ENCODE data around the gene EP400.

EP400 gene

DNA sequence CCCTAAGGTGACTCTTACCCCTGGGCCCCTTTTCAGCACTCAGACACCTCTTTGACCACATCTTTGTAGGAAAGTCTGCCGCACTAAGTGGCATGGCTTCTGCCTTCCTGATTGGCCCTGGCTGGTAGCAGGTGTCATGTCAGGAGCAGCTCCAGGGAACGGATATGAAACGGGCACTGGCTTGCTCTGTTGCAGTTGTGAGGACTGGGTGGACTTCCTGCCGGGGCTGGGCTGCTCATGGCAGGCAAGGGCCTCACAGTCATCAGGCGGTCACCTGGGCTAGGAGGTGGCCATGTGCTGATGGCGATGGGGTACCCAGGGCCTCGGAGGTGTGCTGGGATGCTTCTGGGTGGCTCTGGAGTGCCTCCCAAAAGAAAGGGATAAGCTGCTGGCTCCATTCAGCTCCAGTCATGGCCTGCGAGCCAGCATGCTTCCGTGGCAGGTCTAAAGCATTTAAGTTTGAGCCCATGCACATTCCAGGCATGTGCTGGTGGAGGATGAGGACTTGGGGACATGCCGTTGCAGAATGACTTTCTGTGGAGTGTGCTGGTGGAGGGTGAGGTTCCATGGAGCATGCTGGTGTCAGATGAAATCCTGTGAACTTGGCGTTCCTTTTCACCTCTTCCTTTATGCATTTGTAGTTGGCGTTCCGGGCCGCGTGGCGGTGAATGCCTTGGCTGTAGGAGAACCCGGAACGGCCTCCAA, 77.2 kb downstream of the EP400 start:
- no peak overlapping the region for H3K4me3 ChIP-seq
- no peak overlapping the region for H3K27ac ChIP-seq
- DNase-seq (ENCODE audit: low read depth, low spot score) = no peak
- peaks cover 68% of the 10 kb centered on the region for H3K36me3 ChIP-seq (ENCODE audit: insufficient read depth, low read length)
- H3K9me3 ChIP-seq (ENCODE audit: low read depth, low read length) = no peaks in the 10 kb centered on the region
- no peak for TF ChIP-seq EZH2 (IDR thresholded peaks at IDR 0.05)
- no peak for TF ChIP-seq POLR2AphosphoS5 (IDR thresholded peaks at IDR 0.05; ENCODE audit: borderline replicate concordance, low read depth, low read length)
- no peak for TF ChIP-seq FOXP2 (optimal IDR thresholded peaks at IDR 0.05; ENCODE audit: control extremely low read depth, extremely low read length, insufficient read depth)
- H3K9ac ChIP-seq (ENCODE audit: insufficient read length) = no peak overlapping the region

DNA sequence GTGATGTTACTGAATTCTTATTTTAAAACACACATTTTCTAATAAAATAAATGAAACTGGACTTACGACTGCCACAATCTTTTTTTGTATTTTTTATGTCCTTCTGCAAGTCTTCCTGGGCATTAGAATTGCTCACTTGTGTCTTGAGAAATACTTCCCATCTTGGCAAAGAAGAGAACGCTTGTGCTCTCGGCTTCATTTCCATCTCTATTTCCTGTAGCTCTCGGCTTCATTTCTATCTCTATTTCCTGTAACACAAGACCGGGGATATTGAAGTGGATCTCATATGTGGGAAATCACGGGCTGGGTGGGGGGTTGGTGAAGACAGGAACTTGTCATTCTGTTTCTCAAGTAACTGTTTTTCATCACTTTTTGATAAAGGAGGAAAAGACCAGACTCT, 77.9 kb downstream of the EP400 start:
- peaks cover 72% of the 10 kb centered on the region for H3K36me3 ChIP-seq (ENCODE audit: insufficient read depth, low read length)
- TF ChIP-seq POLR2AphosphoS5 (IDR thresholded peaks at IDR 0.05; ENCODE audit: borderline replicate concordance, low read depth, low read length) (no peak), EZH2 (IDR thresholded peaks at IDR 0.05) (no peak), FOXP2 (optimal IDR thresholded peaks at IDR 0.05; ENCODE audit: control extremely low read depth, extremely low read length, insufficient read depth) (no peak)
- no peak overlapping the region for H3K4me3 ChIP-seq
- no peak overlapping the region for H3K27ac ChIP-seq
- no peak for DNase-seq (ENCODE audit: low read depth, low spot score)
- no peaks in the 10 kb centered on the region for H3K9me3 ChIP-seq (ENCODE audit: low read depth, low read length)
- no peak overlapping the region for H3K9ac ChIP-seq (ENCODE audit: insufficient read length)

DNA sequence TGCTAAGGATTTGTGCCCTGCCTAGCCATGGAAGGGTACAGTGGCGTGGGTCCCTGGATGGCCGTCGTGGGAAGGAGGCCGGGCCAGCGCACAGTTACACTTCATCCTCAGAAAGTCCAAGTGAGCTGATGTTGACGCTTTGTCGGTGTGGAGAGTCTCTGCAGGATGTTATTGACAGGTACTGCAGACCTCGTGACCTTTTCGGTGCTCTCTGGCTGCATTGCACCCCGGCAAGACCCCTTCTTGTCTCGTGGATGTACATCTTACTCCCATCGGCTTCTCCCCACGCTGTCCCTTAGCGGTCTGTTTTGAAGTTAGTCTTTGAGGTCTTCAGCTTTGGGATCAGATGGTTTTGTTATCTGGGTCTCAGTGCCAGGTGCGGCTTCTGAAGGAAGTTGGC, 78.4 kb downstream of the EP400 start:
- H3K9ac ChIP-seq (ENCODE audit: insufficient read length) = no peak overlapping the region
- peaks cover 72% of the 10 kb centered on the region for H3K36me3 ChIP-seq (ENCODE audit: insufficient read depth, low read length)
- no peak overlapping the region for H3K27ac ChIP-seq
- DNase-seq (ENCODE audit: low read depth, low spot score) = no peak
- no peaks in the 10 kb centered on the region for H3K9me3 ChIP-seq (ENCODE audit: low read depth, low read length)
- TF ChIP-seq POLR2AphosphoS5 (IDR thresholded peaks at IDR 0.05; ENCODE audit: borderline replicate concordance, low read depth, low read length) = no peak
- TF ChIP-seq FOXP2 (optimal IDR thresholded peaks at IDR 0.05; ENCODE audit: control extremely low read depth, extremely low read length, insufficient read depth) = no peak
- no peak for TF ChIP-seq EZH2 (IDR thresholded peaks at IDR 0.05)
- no peak overlapping the region for H3K4me3 ChIP-seq

DNA sequence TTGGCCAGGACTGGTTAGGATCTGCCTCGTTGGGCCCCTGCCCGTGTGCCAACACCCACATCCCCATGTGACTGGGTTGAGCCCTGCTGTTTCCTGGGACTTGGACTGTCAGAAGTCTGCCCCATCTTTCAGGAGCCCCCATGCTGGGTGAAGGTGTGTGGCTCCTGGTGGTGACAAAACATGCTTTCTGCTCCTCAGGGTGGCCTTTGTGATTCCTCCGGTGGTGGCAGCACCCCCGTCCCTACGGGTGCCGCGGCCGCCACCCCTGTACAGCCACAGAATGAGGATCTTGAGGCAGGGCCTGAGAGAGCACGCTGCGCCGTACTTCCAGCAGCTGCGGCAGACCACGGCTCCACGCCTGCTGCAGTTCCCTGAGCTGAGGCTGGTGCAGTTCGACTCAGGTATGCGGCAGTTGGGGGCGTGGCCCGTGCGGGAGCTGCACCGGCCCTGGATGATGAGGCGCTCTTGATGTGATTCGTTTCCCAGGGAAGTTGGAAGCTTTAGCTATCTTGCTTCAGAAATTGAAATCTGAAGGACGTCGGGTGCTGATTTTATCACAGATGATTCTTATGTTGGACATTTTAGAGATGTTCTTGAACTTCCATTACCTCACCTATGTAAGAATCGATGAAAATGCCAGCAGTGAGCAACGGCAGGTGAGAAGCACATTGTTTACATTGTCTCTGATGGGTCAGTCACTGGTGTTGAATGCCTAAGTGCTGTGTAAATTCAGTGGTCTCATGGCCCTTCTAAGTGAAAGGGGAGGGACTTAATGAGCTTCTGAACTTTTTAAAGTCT, 80.0 kb downstream of the EP400 start:
- Histone ChIP-seq H3K27ac (no peak overlapping the region), H3K36me3 (ENCODE audit: insufficient read depth, low read length) (peaks cover 65% of the 10 kb centered on the region), H3K9ac (ENCODE audit: insufficient read length) (no peak overlapping the region), H3K4me3 (no peak overlapping the region), H3K9me3 (ENCODE audit: low read depth, low read length) (no peaks in the 10 kb centered on the region)
- DNase-seq (ENCODE audit: low read depth, low spot score) = no peak
- TF ChIP-seq POLR2AphosphoS5 (IDR thresholded peaks at IDR 0.05; ENCODE audit: borderline replicate concordance, low read depth, low read length) (no peak), EZH2 (IDR thresholded peaks at IDR 0.05) (no peak), FOXP2 (optimal IDR thresholded peaks at IDR 0.05; ENCODE audit: control extremely low read depth, extremely low read length, insufficient read depth) (no peak)

- TF ChIP-seq EZH2 (IDR thresholded peaks at IDR 0.05) (no peak), POLR2AphosphoS5 (IDR thresholded peaks at IDR 0.05; ENCODE audit: borderline replicate concordance, low read depth, low read length) (no peak), FOXP2 (optimal IDR thresholded peaks at IDR 0.05; ENCODE audit: control extremely low read depth, extremely low read length, insufficient read depth) (no peak)
- Histone ChIP-seq H3K9me3 (ENCODE audit: low read depth, low read length) (no peaks in the 10 kb centered on the region), H3K9ac (ENCODE audit: insufficient read length) (no peak overlapping the region), H3K27ac (no peak overlapping the region), H3K4me3 (no peak overlapping the region), H3K36me3 (ENCODE audit: insufficient read depth, low read length) (peaks cover 64% of the 10 kb centered on the region)
- no peak for DNase-seq (ENCODE audit: low read depth, low spot score)
Observed at GRCh38 chr12:132030367-132031038, 80.8 kb downstream of the EP400 start.

DNA sequence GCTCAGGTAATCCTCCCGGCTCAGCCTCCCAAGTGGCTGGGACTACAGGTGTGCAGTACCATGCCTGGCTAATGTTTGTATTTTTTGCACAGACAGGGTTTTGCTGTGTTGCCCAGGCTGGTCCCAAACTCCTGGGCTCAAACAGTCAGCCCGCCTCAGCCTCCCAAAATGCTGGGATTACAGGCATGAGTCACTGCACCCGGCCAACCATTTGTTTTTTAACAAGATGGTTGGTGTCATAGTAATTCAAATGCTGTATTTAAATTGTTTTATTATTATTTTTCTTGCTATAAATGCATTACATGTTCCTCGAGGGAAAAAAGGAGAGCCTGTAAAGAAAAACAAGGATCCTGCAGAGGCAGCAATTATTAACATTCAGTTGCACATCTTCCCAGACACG, 83.9 kb downstream of the EP400 start:
- no peak overlapping the region for H3K9ac ChIP-seq (ENCODE audit: insufficient read length)
- H3K4me3 ChIP-seq = no peak overlapping the region
- DNase-seq (ENCODE audit: low read depth, low spot score) = no peak
- TF ChIP-seq EZH2 (IDR thresholded peaks at IDR 0.05) = no peak
- no peak for TF ChIP-seq POLR2AphosphoS5 (IDR thresholded peaks at IDR 0.05; ENCODE audit: borderline replicate concordance, low read depth, low read length)
- TF ChIP-seq FOXP2 (optimal IDR thresholded peaks at IDR 0.05; ENCODE audit: control extremely low read depth, extremely low read length, insufficient read depth) = no peak
- H3K27ac ChIP-seq = no peak overlapping the region
- H3K36me3 ChIP-seq (ENCODE audit: insufficient read depth, low read length) = peaks cover 56% of the 10 kb centered on the region
- H3K9me3 ChIP-seq (ENCODE audit: low read depth, low read length) = no peaks in the 10 kb centered on the region

- H3K9ac ChIP-seq (ENCODE audit: insufficient read length) = no peak overlapping the region
- H3K9me3 ChIP-seq (ENCODE audit: low read depth, low read length) = no peaks in the 10 kb centered on the region
- DNase-seq (ENCODE audit: low read depth, low spot score) = no peak
- no peak overlapping the region for H3K4me3 ChIP-seq
- H3K36me3 ChIP-seq (ENCODE audit: insufficient read depth, low read length) = peaks cover 43% of the 10 kb centered on the region; the same call in 1 of the 2 replicates
- no peak for TF ChIP-seq POLR2AphosphoS5 (IDR thresholded peaks at IDR 0.05; ENCODE audit: borderline replicate concordance, low read depth, low read length)
- TF ChIP-seq EZH2 (IDR thresholded peaks at IDR 0.05) = no peak
- TF ChIP-seq FOXP2 (optimal IDR thresholded peaks at IDR 0.05; ENCODE audit: control extremely low read depth, extremely low read length, insufficient read depth) = no peak
- no peak overlapping the region for H3K27ac ChIP-seq
Observed at GRCh38 chr12:132036063-132036683, 86.4 kb downstream of the EP400 start.

Measured in SK-N-MC (cell line).